PC-9 (cell line): ENCODE measurements around the gene PLCL2. TPM values are rescaled to one million over a fixed set of nuclear protein-coding genes. Genes with fewer than 3 reads are reported as not detected.

Source experiments
- BruUV-seq: library from RNA; stranded (reverse); fragments of 400-500 nt; replicated peaks from 2 replicates; lab custom pipeline; 2021; lab: Mats Ljungman, UMichigan
- CTCF ChIA-PET: fragments of 300-600 bp; sonication (Branson Sonifier 250); formaldehyde crosslinking; loops from one replicate; lab custom pipeline; 2022; ENCODE audit warnings: antibody characterized with exemption; lab: Charles Lee
- POLR2A ChIA-PET: fragments of 300-600 bp; sonication (Branson Sonifier 250); formaldehyde crosslinking; loops from one replicate; lab custom pipeline; 2022; ENCODE audit warnings: antibody characterized with exemption; ENCODE audit not compliant: unreplicated experiment; lab: Charles Lee
- DNase-seq, 2 experiments: peaks; one replicate each; pipeline versions ENCODE4 v3.0.0 to v3.0.0-alpha.2; 2015 to 2022; ENCODE audit warnings: mixed read lengths in 1 of 2
- H2AFZ ChIP-seq: fragments of 200-600 bp; sonication (generic); 2 replicates; pipeline ENCODE4 v1.8.1; 2017; ENCODE audit warnings: antibody characterized with exemption
- H3F3A ChIP-seq: fragments of 200-600 bp; sonication (generic); 2 replicates; pipeline ENCODE4 v1.8.1; 2017; ENCODE audit warnings: antibody characterized with exemption, mild to moderate bottlenecking, low read depth; ENCODE audit not compliant: insufficient read depth
- H3K27ac ChIP-seq: fragments of 200-600 bp; sonication (generic); 2 replicates; pipeline ENCODE4 v1.6.1; 2016; ENCODE audit warnings: mixed run types
- H3K27me3 ChIP-seq: fragments of 200-600 bp; sonication (generic); 2 replicates; pipeline ENCODE4 v1.6.1; 2016; ENCODE audit warnings: low read depth, mixed run types; ENCODE audit not compliant: insufficient read depth
- H3K36me3 ChIP-seq: fragments of 200-600 bp; sonication (generic); 2 replicates; pipeline ENCODE4 v1.6.1; 2016; ENCODE audit warnings: low read depth, mixed run types
- H3K4me1 ChIP-seq: fragments of 200-600 bp; sonication (generic); replicated peaks from 2 replicates; pipeline ENCODE4 v1.6.1; 2016; ENCODE audit warnings: mixed run types; ENCODE audit not compliant: insufficient read depth
- H3K4me2 ChIP-seq: fragments of 200-600 bp; sonication (generic); 2 replicates; pipeline ENCODE4 v1.6.1; 2017; ENCODE audit warnings: mixed run types
- H3K4me3 ChIP-seq: fragments of 200-600 bp; sonication (generic); 2 replicates; pipeline ENCODE4 v1.6.1; 2016; ENCODE audit warnings: mixed run types
- H3K79me2 ChIP-seq: fragments of 200-600 bp; sonication (generic); 2 replicates; pipeline ENCODE4 v1.6.1; 2017; ENCODE audit warnings: low read depth, mixed run types
- H3K9me2 ChIP-seq: fragments of 200-600 bp; sonication (generic); 2 replicates; pipeline ENCODE4 v1.8.1; 2017; ENCODE audit warnings: mild to moderate bottlenecking; ENCODE audit not compliant: insufficient read depth
- H3K9me3 ChIP-seq: fragments of 200-600 bp; sonication (generic); 2 replicates; pipeline ENCODE4 v1.8.1; 2016; ENCODE audit warnings: low read depth; ENCODE audit not compliant: insufficient read depth
- H4K20me1 ChIP-seq: fragments of 200-600 bp; sonication (generic); 2 replicates; pipeline ENCODE4 v1.8.1; 2017; ENCODE audit not compliant: insufficient read depth
- CTCF ChIP-seq: fragments of 200-600 bp; sonication (generic); conservative IDR thresholded peaks from 2 replicates; pipeline ENCODE4 v1.6.1; 2017; ENCODE audit warnings: mixed run types, antibody characterized with exemption, mild to moderate bottlenecking, moderate library complexity
- EZH2 ChIP-seq: fragments of 200-600 bp; sonication (generic); IDR thresholded peaks from 2 replicates; pipeline ENCODE4 v1.8.0; 2017; ENCODE audit warnings: antibody characterized with exemption, low read depth
- intact Hi-C: fragments of 100-400 bp; cut with micrococcal nuclease; formaldehyde crosslinking; loops from one replicate; pipeline ENCODE4 v1.10.0; 2022; ENCODE audit not compliant: unreplicated experiment
- total RNA-seq: library from RNA; stranded (reverse); gene quantifications from 2 replicates; pipeline ENCODE4 v1.2.3, GENCODE V29; 2021

The PLCL2 gene
- total RNA-seq, 1 experiment from 2014 or later, result 4.6 TPM

- H3K9me3 ChIP-seq, result no peaks in the 10 kb centered on the region
- intact Hi-C loops, result no loop called here
- no peaks in the 10 kb centered on the region for H3K79me2 ChIP-seq
- DNase-seq, result no peak
- no TSS peak for BruUV-seq
- no peaks in the 10 kb centered on the region for H3K9me2 ChIP-seq
- H3K4me2 ChIP-seq, result no peak overlapping the region
- TF ChIP-seq EZH2 (no peak), CTCF (no peak)
- H3K27me3 ChIP-seq, result no peaks in the 10 kb centered on the region
- H3F3A ChIP-seq, result no peaks in the 10 kb centered on the region
- H3K4me3 ChIP-seq, result no peak overlapping the region
- no peaks in the 10 kb centered on the region for H3K36me3 ChIP-seq
- ChIA-PET CTCF (no interaction called here), POLR2A (no interaction called here)
- no peaks in the 10 kb centered on the region for H4K20me1 ChIP-seq
- no peak overlapping the region for H2AFZ ChIP-seq
- H3K27ac ChIP-seq, result no peak overlapping the region
- peaks cover 24% of the 10 kb centered on the region for H3K4me1 ChIP-seq
These were observed 24.1 kb downstream of the PLCL2 start for GRCh38 chr3:16908896-16909295.

GRCh38 chr3:16909802-16910201 is 25.0 kb downstream of the PLCL2 start:
- Histone ChIP-seq H3K4me2 (no peak overlapping the region), H3F3A (no peaks in the 10 kb centered on the region), H3K4me3 (no peak overlapping the region), H3K9me3 (no peaks in the 10 kb centered on the region), H2AFZ (no peak overlapping the region), H3K79me2 (no peaks in the 10 kb centered on the region; the same call in 1 of the 2 replicates), H3K36me3 (no peaks in the 10 kb centered on the region), H3K27ac (no peak overlapping the region), H3K27me3 (no peaks in the 10 kb centered on the region), H4K20me1 (no peaks in the 10 kb centered on the region), H3K9me2 (no peaks in the 10 kb centered on the region), H3K4me1 (peaks cover 24% of the 10 kb centered on the region)
- no TSS peak for BruUV-seq
- intact Hi-C loops, result no loop called here
- ChIA-PET CTCF (no interaction called here), POLR2A (no interaction called here)
- TF ChIP-seq EZH2 (no peak), CTCF (no peak)
- DNase-seq, result no peak

- H3K79me2 ChIP-seq, result no peaks in the 10 kb centered on the region; the same call in 1 of the 2 replicates
- H3F3A ChIP-seq, result no peaks in the 10 kb centered on the region
- H3K27me3 ChIP-seq, result no peaks in the 10 kb centered on the region
- no peak for DNase-seq
- no peaks in the 10 kb centered on the region for H4K20me1 ChIP-seq
- no peak overlapping the region for H3K4me2 ChIP-seq
- H3K4me3 ChIP-seq, result no peak overlapping the region
- ChIA-PET POLR2A (no interaction called here), CTCF (no interaction called here)
- H3K4me1 ChIP-seq, result peaks cover 24% of the 10 kb centered on the region
- TF ChIP-seq EZH2 (no peak), CTCF (no peak)
- no peak overlapping the region for H3K27ac ChIP-seq
- H3K9me3 ChIP-seq, result no peaks in the 10 kb centered on the region
- no peak overlapping the region for H2AFZ ChIP-seq
- H3K9me2 ChIP-seq, result no peaks in the 10 kb centered on the region
- no peaks in the 10 kb centered on the region for H3K36me3 ChIP-seq
- intact Hi-C loops, result no loop called here
- no TSS peak for BruUV-seq
These were observed 25.5 kb downstream of the PLCL2 start for GRCh38 chr3:16910207-16910606.
